Endothelial cell of umbilical vein (primary cell): Measurements from ENCODE around the gene FYN. TPM values are rescaled to one million over a fixed set of nuclear protein-coding genes. Genes with fewer than 3 reads are reported as not detected.

ENCODE experiments used
- BruUV-seq: library from RNA; stranded (reverse); fragments of 400-500 nt; replicated peaks from 2 replicates; lab custom pipeline; 2021; lab: Mats Ljungman, UMichigan
- CTCF ChIA-PET: fragments of 300-600, 350-600 bp; sonication (Branson Sonifier 250); formaldehyde crosslinking; loops from one replicate; lab custom pipeline; 2021; ENCODE audit warnings: antibody characterized with exemption, inconsistent platforms; lab: Charles Lee
- POLR2A ChIA-PET: fragments of 300-600, 350-600 bp; sonication (Branson Sonifier 250); formaldehyde crosslinking; loops from one replicate; lab custom pipeline; 2021; ENCODE audit warnings: antibody characterized with exemption, inconsistent platforms; lab: Charles Lee
- DNase-seq: peaks from one replicate; pipeline ENCODE4 v3.0.0-alpha.2; 2011; ENCODE audit warnings: low read depth, low spot score
- FAIRE-seq: peaks from 2 replicates; lab custom pipeline; 2011; peaks lifted over from hg19 to GRCh38; lab: Jason Lieb, UNC
- H2AFZ ChIP-seq: 2 replicates; pipeline ENCODE4 v1.6.0; 2012; ENCODE audit warnings: low read depth, low read length, control low read depth, inconsistent platforms
- H3K27ac ChIP-seq: 2 replicates; pipeline ENCODE4 v1.5.1; 2011; ENCODE audit warnings: low read depth, mild to moderate bottlenecking, control low read depth, low read length, moderate library complexity; ENCODE audit not compliant: insufficient read depth
- H3K27me3 ChIP-seq, 2 experiments: 2 replicates each; pipeline versions ENCODE4 v1.6.0 to v1.6.1; 2011; ENCODE audit warnings: low read length in 2 of 2, mixed read lengths in 1 of 2; ENCODE audit not compliant: control insufficient read depth in 2 of 2, insufficient read depth in 2 of 2
- H3K36me3 ChIP-seq, 2 experiments: 2 replicates in 1 of 2; 3 replicates in 1 of 2; pipeline ENCODE4 v1.5.1; 2011; ENCODE audit warnings: low read length in 2 of 2, mild to moderate bottlenecking in 1 of 2, moderate library complexity in 1 of 2; ENCODE audit not compliant: control insufficient read depth in 2 of 2, insufficient read depth in 2 of 2; ENCODE audit errors: extremely low read depth in 1 of 2
- H3K4me1 ChIP-seq: 3 replicates; pipeline ENCODE4 v1.5.1; 2011; ENCODE audit warnings: mild to moderate bottlenecking, low read length; ENCODE audit not compliant: control insufficient read depth, insufficient read depth; ENCODE audit errors: extremely low read depth
- H3K4me2 ChIP-seq: 2 replicates; pipeline ENCODE4 v1.6.1; 2011; ENCODE audit warnings: low read length, control low read depth, mixed read lengths; ENCODE audit not compliant: insufficient read depth
- H3K4me3 ChIP-seq, 3 experiments: fragments of 200-600 bp in 1 of 3; sonication (generic), shearing (Covaris generic) in 1 of 3; replicated peaks in 1 of 3; 2 replicates each; pipeline ENCODE4 v1.5.1; 2011 to 2016; ENCODE audit warnings: control low read depth in 3 of 3, low read length in 3 of 3, mild to moderate bottlenecking in 2 of 3, inconsistent platforms in 1 of 3, low read depth in 1 of 3, moderate library complexity in 1 of 3; ENCODE audit not compliant: insufficient read depth in 1 of 3
- H3K79me2 ChIP-seq: 2 replicates; pipeline ENCODE4 v1.6.0; 2012; ENCODE audit warnings: low read length, inconsistent platforms; ENCODE audit not compliant: control insufficient read depth, insufficient read depth
- H3K9ac ChIP-seq: replicated peaks from 2 replicates; pipeline ENCODE3; 2011; ENCODE audit warnings: low read length, control low read depth; ENCODE audit not compliant: insufficient read depth; ENCODE audit errors: extremely low read depth
- H3K9me1 ChIP-seq: replicated peaks from 3 replicates; pipeline ENCODE4 v1.6.0; 2011; ENCODE audit warnings: mild to moderate bottlenecking, low read length; ENCODE audit not compliant: control insufficient read depth, insufficient read depth; ENCODE audit errors: extremely low read depth
- H3K9me3 ChIP-seq: replicated peaks from 2 replicates; pipeline ENCODE4 v1.5.1; 2012; ENCODE audit warnings: low read length, inconsistent platforms; ENCODE audit not compliant: control insufficient read depth, insufficient read depth
- H4K20me1 ChIP-seq: replicated peaks from 2 replicates; pipeline ENCODE3; 2011; ENCODE audit warnings: mild to moderate bottlenecking, low read length; ENCODE audit not compliant: control insufficient read depth, insufficient read depth; ENCODE audit errors: extremely low read depth
- CTCF ChIP-seq, 2 donors: IDR thresholded peaks; 1 replicate in 1 of 2; 2 replicates in 1 of 2; pipeline ENCODE4 v1.5.1; 2011; ENCODE audit warnings: low read length in 2 of 2, mild to moderate bottlenecking in 2 of 2, moderate library complexity in 2 of 2, control low read depth in 1 of 2, inconsistent platforms in 1 of 2, low read depth in 1 of 2; ENCODE audit not compliant: insufficient read depth in 1 of 2; ENCODE audit errors: extremely low read depth in 1 of 2
- FOS ChIP-seq: IDR thresholded peaks from 2 replicates; pipeline ENCODE4 v1.6.1; 2011; ENCODE audit warnings: mild to moderate bottlenecking, low read length, moderate library complexity, borderline replicate concordance; ENCODE audit not compliant: insufficient read depth
- GATA2 ChIP-seq: IDR thresholded peaks from 2 replicates; pipeline ENCODE4 v1.7.0; 2011; ENCODE audit warnings: low read depth, mild to moderate bottlenecking, moderate library complexity, mixed read lengths, low read length; ENCODE audit not compliant: insufficient read length, insufficient read depth
- MAX ChIP-seq: IDR thresholded peaks from 2 replicates; pipeline ENCODE4 v1.6.1; 2011; ENCODE audit not compliant: insufficient read depth, insufficient read length
- MYC ChIP-seq: IDR thresholded peaks from one replicate; pipeline ENCODE4 v1.6.1; 2011; ENCODE audit warnings: mild to moderate bottlenecking, low read depth, low read length
- POLR2AphosphoS5 ChIP-seq: IDR thresholded peaks from 2 replicates; pipeline ENCODE4 v1.6.1; 2012; ENCODE audit warnings: low read depth, mild to moderate bottlenecking, control low read depth, low read length, moderate library complexity; ENCODE audit not compliant: insufficient read depth
- dilution Hi-C: fragments of 300-500 bp; cut with MboI; formaldehyde crosslinking; loops from one replicate; pipeline ENCODE4 v1.15.0; 2019; ENCODE audit warnings: low sequenced_read_pairs; ENCODE audit not compliant: extremely low pct_ligation_motif_present
- intact Hi-C: fragments of 100-400 bp; cut with micrococcal nuclease; formaldehyde crosslinking; loops from one replicate; pipeline ENCODE4 v1.10.0; 2022
- polyA plus RNA-seq, 4 experiments: library from polyadenylated mRNA; depleted of rRNA in 3 of 4; stranded (reverse) in 3 of 4; unstranded in 1 of 4; fragments of >200 nt; gene quantifications; 2 replicates each; pipeline versions ENCODE4 v1.2.1 to v1.2.3, GENCODE V29; 2011 to 2012; ENCODE audit warnings: missing spikeins in 1 of 4
- total RNA-seq: library from RNA; stranded (reverse); gene quantifications from 2 replicates; pipeline ENCODE4 v1.2.3, GENCODE V29; 2021

Gene FYN
- total and polyA plus RNA-seq, 2 donors (not counting 3 experiments of a cell fraction or from before 2014, with no cell fraction given): 69.0 to 143 TPM

GRCh38 chr6:111775145-111775922 is 97.9 kb downstream of the FYN start:
- Histone ChIP-seq H3K27me3 (no peaks in the 10 kb centered on the region), H4K20me1 (no peaks in the 10 kb centered on the region), H3K9me1 (no peaks in the 10 kb centered on the region), H3K9ac (no peak overlapping the region), H3K4me3 (no peak overlapping the region), H3K79me2 (no peaks in the 10 kb centered on the region), H3K9me3 (no peaks in the 10 kb centered on the region), H3K27ac (no peak overlapping the region), H3K36me3 (peaks cover 2% of the 10 kb centered on the region in 2 experiments), H2AFZ (no peak overlapping the region), H3K4me1 (no peaks in the 10 kb centered on the region), H3K4me2 (no peak overlapping the region)
- ChIA-PET CTCF (interaction anchor here (1.2 to 1.9 kb wide), 3 partner anchors 9 to 16 kb away, joined by 3 to 7 read pairs (median 4); no protein-coding TSS in a partner anchor), POLR2A (no interaction called here)
- dilution Hi-C loops: no loop called here
- TF ChIP-seq CTCF (IDR thresholded peaks at IDR 0.05; ENCODE audit: extremely low read depth in 1 of 2, insufficient read depth in 1 of 2, low read depth in 1 of 2, low read length in 2 of 2): no peak
- TF ChIP-seq FOS: no peak
- no peak for TF ChIP-seq GATA2
- TF ChIP-seq MAX: no peak
- TF ChIP-seq POLR2AphosphoS5: no peak
- no peak for TF ChIP-seq MYC
- FAIRE-seq: no peak
- intact Hi-C loops: no loop called here
- BruUV-seq: no TSS peak
- no peak for DNase-seq
